ENCODE data around the gene IPO5.
A peak's percentile ranks its signal among the peaks of the same experiment; 100 is the strongest.

Gene IPO5

GRCh38 chr13:98018293-98018692 is 64.8 kb downstream of the IPO5 start:
- H3K27me3 ChIP-seq (replicated peaks), result no peaks in the 10 kb centered on the region
- DNase-seq, result no peak
- no peak for TF ChIP-seq CTCF (IDR thresholded peaks at IDR 0.05; ENCODE audit: low read depth, low read length, missing control alignments)
- no peak overlapping the region for H3K4me3 ChIP-seq (ENCODE audit: low read depth, low read length)
- no peak overlapping the region for H3K27ac ChIP-seq
- peaks cover 56% of the 10 kb centered on the region for H3K36me3 ChIP-seq (replicated peaks)
- in situ Hi-C loops (cut with HindIII; ENCODE audit: low pct_ligation_motif_present, low sequenced_read_pairs), result no loop called here

GRCh38 chr13:98019186-98019585 is 65.7 kb downstream of the IPO5 start:
- DNase-seq, result no peak
- in situ Hi-C loops (cut with HindIII; ENCODE audit: low pct_ligation_motif_present, low sequenced_read_pairs), result no loop called here
- Histone ChIP-seq H3K4me3 (ENCODE audit: low read depth, low read length) (no peak overlapping the region), H3K36me3 (replicated peaks) (peaks cover 53% of the 10 kb centered on the region), H3K27ac (no peak overlapping the region), H3K27me3 (replicated peaks) (no peaks in the 10 kb centered on the region)
- TF ChIP-seq CTCF (IDR thresholded peaks at IDR 0.05; ENCODE audit: low read depth, low read length, missing control alignments), result no peak

GRCh38 chr13:98020271-98020670 is 66.8 kb downstream of the IPO5 start:
- no peak for TF ChIP-seq CTCF (IDR thresholded peaks at IDR 0.05; ENCODE audit: low read depth, low read length, missing control alignments)
- peaks cover 51% of the 10 kb centered on the region for H3K36me3 ChIP-seq (replicated peaks)
- in situ Hi-C loops (cut with HindIII; ENCODE audit: low pct_ligation_motif_present, low sequenced_read_pairs), result no loop called here

GRCh38 chr13:98022210-98022609 is 68.7 kb downstream of the IPO5 start:
- Histone ChIP-seq H3K27me3 (replicated peaks) (no peaks in the 10 kb centered on the region), H3K36me3 (replicated peaks) (peaks cover 40% of the 10 kb centered on the region), H3K4me3 (ENCODE audit: low read depth, low read length) (no peak overlapping the region), H3K27ac (peak overlapping the region; percentile 47)
- peak; percentile 88 for DNase-seq
- TF ChIP-seq CTCF (IDR thresholded peaks at IDR 0.05; ENCODE audit: low read depth, low read length, missing control alignments), result no peak
- in situ Hi-C loops (cut with HindIII; ENCODE audit: low pct_ligation_motif_present, low sequenced_read_pairs), result no loop called here

More at GRCh38 chr13:98020271-98020670, 66.8 kb downstream of the IPO5 start:
- Histone ChIP-seq H3K27ac (no peak overlapping the region), H3K4me3 (ENCODE audit: low read depth, low read length) (no peak overlapping the region), H3K27me3 (replicated peaks) (no peaks in the 10 kb centered on the region)
- no peak for DNase-seq

- no peak overlapping the region for H3K4me3 ChIP-seq (ENCODE audit: low read depth, low read length)
- no peak overlapping the region for H3K27ac ChIP-seq
- H3K27me3 ChIP-seq (replicated peaks), result no peaks in the 10 kb centered on the region
- in situ Hi-C loops (cut with HindIII; ENCODE audit: low pct_ligation_motif_present, low sequenced_read_pairs), result loop anchor here (25.0 kb wide), 1 partner anchor 637 kb away; no protein-coding TSS in a partner anchor
- no peak for DNase-seq
- H3K36me3 ChIP-seq (replicated peaks), result peaks cover 13% of the 10 kb centered on the region
- no peak for TF ChIP-seq CTCF (IDR thresholded peaks at IDR 0.05; ENCODE audit: low read depth, low read length, missing control alignments)
Observed at GRCh38 chr13:98025480-98026025, 72.1 kb downstream of the IPO5 start.

GRCh38 chr13:98026457-98026857 is 73.0 kb downstream of the IPO5 start:
- Histone ChIP-seq H3K4me3 (ENCODE audit: low read depth, low read length) (no peak overlapping the region), H3K27ac (no peak overlapping the region), H3K27me3 (replicated peaks) (no peaks in the 10 kb centered on the region), H3K36me3 (replicated peaks) (peaks cover 8% of the 10 kb centered on the region)
- in situ Hi-C loops (cut with HindIII; ENCODE audit: low pct_ligation_motif_present, low sequenced_read_pairs), result loop anchor here (25.0 kb wide), 1 partner anchor 636 kb away; no protein-coding TSS in a partner anchor
- TF ChIP-seq CTCF (IDR thresholded peaks at IDR 0.05; ENCODE audit: low read depth, low read length, missing control alignments), result no peak
- DNase-seq, result no peak
